K562 (cell line): Measurements from ENCODE around the gene PTCH1. TPM values are rescaled to one million over a fixed set of nuclear protein-coding genes. Genes with fewer than 3 reads are reported as not detected.

Experiments
- AFF4 ChIP-seq: sonication (generic); formaldehyde crosslinking; IDR thresholded peaks from 2 replicates; pipeline ENCODE4 v1.8.0; 2023; ENCODE audit warnings: mild to moderate bottlenecking, missing genetic modification reagents
- ARID1B ChIP-seq: fragments of 450-650 bp; IDR thresholded peaks from 2 replicates; pipeline ENCODE4 v1.6.1; 2016; ENCODE audit warnings: antibody characterized with exemption, mild to moderate bottlenecking, inconsistent platforms
- DLX4 ChIP-seq: fragments of 250-450 bp; sonication (Bioruptor Pico); IDR thresholded peaks from 2 replicates; pipeline ENCODE4 v1.6.1; 2021; ENCODE audit warnings: mild to moderate bottlenecking
- DNMT1 ChIP-seq: fragments of 450-650 bp; IDR thresholded peaks from 2 replicates; pipeline ENCODE4 v1.6.1; 2016; ENCODE audit warnings: antibody characterized with exemption, mild to moderate bottlenecking
- E2F3 ChIP-seq: fragments of 250-450 bp; sonication (Bioruptor Pico); IDR thresholded peaks from 2 replicates; pipeline ENCODE4 v1.4.0; 2020; ENCODE audit warnings: mild to moderate bottlenecking
- GTF2F1 ChIP-seq: IDR thresholded peaks from 2 replicates; pipeline ENCODE4 v1.6.1; 2011; ENCODE audit warnings: low read depth, low read length, improper control_type of control experiment
- JUNB ChIP-seq: fragments of 450-650 bp; formaldehyde crosslinking; conservative IDR thresholded peaks from 2 replicates; pipeline ENCODE4 v1.4.0; 2020; ENCODE audit warnings: mild to moderate bottlenecking
- LARP7 ChIP-seq: fragments of 450-650 bp; IDR thresholded peaks from 2 replicates; pipeline ENCODE4 v1.6.1; 2016
- NFATC3 ChIP-seq: fragments of 450-650 bp; IDR thresholded peaks from 2 replicates; pipeline ENCODE4 v1.6.1; 2017; ENCODE audit warnings: mild to moderate bottlenecking
- PRPF4 ChIP-seq: fragments of 200-400 bp; formaldehyde crosslinking; IDR thresholded peaks from one replicate; pipeline ENCODE4 v1.6.1; 2017; ENCODE audit warnings: low read length, low read depth, mild to moderate bottlenecking; ENCODE audit not compliant: insufficient read depth, poor library complexity, severe bottlenecking
- SPI1 ChIP-seq: IDR thresholded peaks from 2 replicates; pipeline ENCODE4 v1.6.1; 2011; ENCODE audit warnings: low read depth, low read length, control low read depth, borderline replicate concordance
- TBP ChIP-seq: optimal IDR thresholded peaks from 2 replicates; pipeline ENCODE3; 2011; ENCODE audit warnings: low read depth, low read length, improper control_type of control experiment
- TFAM ChIP-seq: fragments of 250-450 bp; sonication (Bioruptor Pico); conservative IDR thresholded peaks from 2 replicates; pipeline ENCODE4 v1.5.0; 2021; ENCODE audit warnings: mild to moderate bottlenecking, moderate library complexity
- THRB ChIP-seq: fragments of 450-650 bp; formaldehyde crosslinking; conservative IDR thresholded peaks from 2 replicates; pipeline ENCODE4 v1.4.0; 2022; ENCODE audit warnings: mild to moderate bottlenecking, missing genetic modification characterization
- TSHZ1 ChIP-seq: fragments of 250-450 bp; sonication (Bioruptor Pico); IDR thresholded peaks from 2 replicates; pipeline ENCODE4 v1.4.0; 2020; ENCODE audit warnings: mild to moderate bottlenecking, moderate library complexity
- ZFP30 ChIP-seq: fragments of 250-450 bp; sonication (Bioruptor Pico); IDR thresholded peaks from 2 replicates; pipeline ENCODE4 v1.8.0; 2022; ENCODE audit warnings: moderate library complexity, mild to moderate bottlenecking, inconsistent platforms, borderline replicate concordance
- ZNF212 ChIP-seq: fragments of 450-650 bp; formaldehyde crosslinking; IDR thresholded peaks from 2 replicates; pipeline ENCODE4 v1.4.0; 2020; ENCODE audit warnings: mild to moderate bottlenecking
- ZNF57 ChIP-seq: fragments of 450-650 bp; formaldehyde crosslinking; IDR thresholded peaks from 2 replicates; pipeline ENCODE4 v1.4.0; 2020; ENCODE audit warnings: mild to moderate bottlenecking, moderate library complexity
- ZNF780A ChIP-seq: fragments of 250-450 bp; sonication (Bioruptor Pico); IDR thresholded peaks from 2 replicates; pipeline ENCODE4 v1.5.0; 2021; ENCODE audit warnings: mild to moderate bottlenecking
- polyA plus RNA-seq, 8 experiments: library from polyadenylated mRNA; depleted of rRNA in 4 of 8; stranded (reverse) in 5 of 8; unstranded in 3 of 8; fragments of >200 nt; fragmentation: Nextera tagmentation in 2 of 8; fragmentation: Illumina TruSeq in 1 of 8; extraction: Ambion mirVana in 2 of 8; extraction: Trizol in 1 of 8; gene quantifications; 2 replicates each; pipeline versions ENCODE4 v1.2.1 to v1.2.3, GENCODE V29; 2011 to 2014; ENCODE audit warnings: inconsistent platforms in 1 of 8, missing spikeins in 1 of 8
- total RNA-seq, 7 experiments: library from RNA; depleted of rRNA in 6 of 7; stranded (reverse); fragments of >200 nt in 6 of 7; fragmentation: Illumina TruSeq in 2 of 7; extraction: Trizol in 2 of 7; gene quantifications; 2 replicates each; pipeline versions ENCODE4 v1.2.1 to v1.2.3, GENCODE V29; 2011 to 2021; ENCODE audit warnings: low replicate concordance in 1 of 7

Gene PTCH1
- total and polyA plus RNA-seq, 9 of the 15 experiments (the other 6 are each of a cell fraction or from before 2014, with no cell fraction given), result 0.70 to 9.9 (median 3.8) TPM

- TF ChIP-seq TSHZ1, result no peak
- TF ChIP-seq ZNF57 (CRISPR knock-in tag), result no peak
- no peak for TF ChIP-seq DNMT1
- TF ChIP-seq JUNB (CRISPR knock-in tag), result no peak
- TF ChIP-seq ARID1B, result no peak
- no peak for TF ChIP-seq ZNF780A (CRISPR knock-in tag)
- TF ChIP-seq LARP7, result no peak
- peak; percentile 24; the same call in 1 of the 2 replicates for TF ChIP-seq NFATC3
- no peak for TF ChIP-seq THRB (CRISPR knock-in tag)
- no peak for TF ChIP-seq E2F3 (CRISPR knock-in tag)
- TF ChIP-seq ZNF212, result no peak
- TF ChIP-seq DLX4 (CRISPR knock-in tag), result no peak
- no peak for TF ChIP-seq GTF2F1
- no peak for TF ChIP-seq AFF4
- no peak for TF ChIP-seq PRPF4
- no peak for TF ChIP-seq TFAM (CRISPR knock-in tag)
- no peak for TF ChIP-seq SPI1
- no peak for TF ChIP-seq ZFP30 (CRISPR knock-in tag)
- no peak for TF ChIP-seq TBP
Observed at GRCh38 chr9:95509851-95510708, 6.7 kb downstream of the PTCH1 start (continued).
